Neural progenitor cell (in vitro differentiated cells): Measurements from ENCODE around the gene SLC4A5. TPM values are rescaled to one million over a fixed set of nuclear protein-coding genes. Genes with fewer than 3 reads are reported as not detected.

Source experiments
- DNase-seq: peaks from one replicate; pipeline ENCODE4 v3.0.0-alpha.2; 2016; ENCODE audit warnings: low spot score
- H2AFZ ChIP-seq: fragments of 200-600 bp; sonication (generic); replicated peaks from 2 replicates; pipeline ENCODE4 v1.6.1; 2016; ENCODE audit warnings: antibody characterized with exemption
- H3F3A ChIP-seq: fragments of 200-600 bp; sonication (generic); 2 replicates; pipeline ENCODE4 v1.6.1; 2016; ENCODE audit warnings: antibody characterized with exemption, low read depth
- H3K27ac ChIP-seq: fragments of 200-600 bp; sonication (generic); 2 replicates; pipeline ENCODE4 v1.5.1; 2016; ENCODE audit warnings: mild to moderate bottlenecking
- H3K27me3 ChIP-seq: fragments of 200-600 bp; sonication (generic); 2 replicates; pipeline ENCODE4 v1.6.1; 2016; ENCODE audit warnings: mild to moderate bottlenecking, moderate library complexity
- H3K36me3 ChIP-seq: fragments of 200-600 bp; sonication (generic); 2 replicates; pipeline ENCODE4 v1.5.1; 2016
- H3K4me1 ChIP-seq: fragments of 200-600 bp; sonication (generic); 2 replicates; pipeline ENCODE4 v1.6.1; 2016; ENCODE audit warnings: mixed run types
- H3K4me2 ChIP-seq: fragments of 200-600 bp; sonication (generic); 2 replicates; pipeline ENCODE4 v1.6.1; 2016
- H3K4me3 ChIP-seq: fragments of 200-600 bp; sonication (generic); 2 replicates; pipeline ENCODE4 v1.5.1; 2016
- H3K79me2 ChIP-seq: fragments of 200-600 bp; sonication (generic); 2 replicates; pipeline ENCODE4 v1.6.1; 2016; ENCODE audit warnings: low read depth
- H3K9ac ChIP-seq: fragments of 200-600 bp; sonication (generic); 2 replicates; pipeline ENCODE4 v1.6.1; 2016
- H3K9me3 ChIP-seq: fragments of 200-600 bp; sonication (generic); 2 replicates; pipeline ENCODE4 v1.5.1; 2016; ENCODE audit warnings: low read depth
- H4K20me1 ChIP-seq: fragments of 200-600 bp; sonication (generic); 2 replicates; pipeline ENCODE4 v1.6.1; 2016; ENCODE audit warnings: low read depth
- H3K27ac Mint-ChIP-seq: 3 replicates; pipeline ENCODE4 v1.8.0; 2021; ENCODE audit warnings: mixed read lengths
- H3K27me3 Mint-ChIP-seq: 2 replicates; pipeline ENCODE4 v1.8.0; 2022; ENCODE audit warnings: low read depth, mild to moderate bottlenecking, inconsistent platforms, moderate library complexity, mixed read lengths; ENCODE audit not compliant: insufficient read depth
- H3K36me3 Mint-ChIP-seq: 3 replicates; pipeline ENCODE4 v1.8.0; 2021; ENCODE audit warnings: mixed read lengths
- H3K4me1 Mint-ChIP-seq: 3 replicates; pipeline ENCODE4 v1.8.0; 2021; ENCODE audit warnings: mixed read lengths
- H3K4me3 Mint-ChIP-seq: 3 replicates; pipeline ENCODE4 v1.8.0; 2021; ENCODE audit warnings: mild to moderate bottlenecking, moderate library complexity, mixed read lengths
- H3K9me3 Mint-ChIP-seq: 3 replicates; pipeline ENCODE4 v1.8.0; 2020; ENCODE audit warnings: mixed read lengths
- EZH2 ChIP-seq: fragments of 200-600 bp; sonication (generic); IDR thresholded peaks from 2 replicates; pipeline ENCODE4 v1.6.1; 2017; ENCODE audit warnings: antibody characterized with exemption, mild to moderate bottlenecking, moderate library complexity
- EZH2phosphoT487 ChIP-seq: fragments of 200-600 bp; sonication (generic); IDR thresholded peaks from 2 replicates; pipeline ENCODE4 v1.6.1; 2017; ENCODE audit warnings: antibody characterized with exemption
- total RNA-seq: library from RNA; depleted of rRNA; stranded (reverse); fragments of >200 nt; gene quantifications from 2 replicates; pipeline ENCODE4 v1.2.3, GENCODE V29; 2015; ENCODE audit warnings: low replicate concordance
- TF ChIP-seq, protein P1 (sequence below): fragments of 200-600 bp; sonication (generic); IDR thresholded peaks from 2 replicates; pipeline ENCODE4 v1.5.1; 2017; ENCODE audit warnings: antibody characterized with exemption, mild to moderate bottlenecking

The SLC4A5 gene
- total RNA-seq, 1 donor from 2014 or later = 2.0 TPM

DNA sequence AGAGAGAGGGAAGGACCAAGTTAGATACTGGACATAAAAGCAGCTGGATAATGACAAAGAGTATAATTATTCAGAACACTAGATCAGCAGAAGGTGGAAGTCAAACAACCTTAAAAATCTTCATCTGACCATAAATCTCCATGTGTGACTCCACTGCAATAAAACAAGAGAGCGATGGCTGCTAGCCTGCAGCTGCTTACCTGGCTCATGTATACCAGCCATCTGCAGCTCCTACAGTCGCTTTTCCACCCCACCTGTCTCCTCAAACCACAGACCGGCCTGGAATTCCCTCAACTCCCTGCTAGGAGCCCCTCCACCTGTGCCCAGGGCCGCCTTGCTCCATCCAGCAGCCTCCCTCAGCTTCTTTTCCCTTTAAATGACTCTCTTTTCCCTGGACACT is 64.5 kb downstream of the SLC4A5 start:
- H3K27me3 ChIP-seq = peaks cover 34% of the 10 kb centered on the region

DNA sequence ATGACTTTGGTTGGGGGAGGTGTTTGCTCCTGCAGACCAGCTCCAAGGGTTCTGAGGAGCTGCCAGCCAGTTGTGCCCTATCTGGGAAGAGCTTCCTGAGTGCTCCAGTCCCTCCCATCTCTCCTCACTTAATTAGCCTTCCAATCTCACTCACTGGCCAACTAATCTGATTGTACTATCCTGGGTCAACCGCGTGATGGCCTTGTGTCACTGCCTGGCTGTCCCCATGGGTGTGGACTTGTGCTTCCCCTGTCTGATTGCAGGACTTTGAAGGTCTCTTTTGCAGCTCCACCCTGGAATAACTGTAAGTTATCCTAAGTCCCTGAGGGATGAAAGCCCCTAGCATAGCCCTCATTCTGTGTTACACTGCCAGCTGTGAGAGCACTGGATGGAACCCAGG is 65.0 kb downstream of the SLC4A5 start:
- Histone ChIP-seq H3K36me3 (no peaks in the 10 kb centered on the region), H3F3A (no peaks in the 10 kb centered on the region), H3K27me3 (peaks cover 34% of the 10 kb centered on the region), H3K4me3 (no peak overlapping the region), H3K4me2 (no peak overlapping the region), H3K4me1 (no peaks in the 10 kb centered on the region), H3K9ac (no peak overlapping the region), H3K79me2 (no peaks in the 10 kb centered on the region), H3K27ac (no peak overlapping the region), H2AFZ (no peak overlapping the region), H4K20me1 (no peaks in the 10 kb centered on the region), H3K9me3 (no peaks in the 10 kb centered on the region)
- H3K9me3 Mint-ChIP-seq = no peaks in the 10 kb centered on the region
- TF ChIP-seq EZH2 (no peak), EZH2phosphoT487 (no peak)
- no peak overlapping the region for H3K4me3 Mint-ChIP-seq
- H3K36me3 Mint-ChIP-seq = peaks cover 2% of the 10 kb centered on the region
- H3K27me3 Mint-ChIP-seq = peaks cover 4% of the 10 kb centered on the region
- no peak for DNase-seq
- H3K4me1 Mint-ChIP-seq = no peaks in the 10 kb centered on the region
- H3K27ac Mint-ChIP-seq = no peak overlapping the region

More for the DNA sequence above, 64.5 kb downstream of the SLC4A5 start:
- no peak overlapping the region for H3K4me3 ChIP-seq
- H3K36me3 Mint-ChIP-seq = peaks cover 2% of the 10 kb centered on the region
- H3K36me3 ChIP-seq = no peaks in the 10 kb centered on the region
- no peak overlapping the region for H3K4me3 Mint-ChIP-seq
- H3K4me2 ChIP-seq = no peak overlapping the region
- H3F3A ChIP-seq = no peaks in the 10 kb centered on the region
- no peak overlapping the region for H3K9ac ChIP-seq
- no peak overlapping the region for H3K27ac Mint-ChIP-seq
- peaks cover 4% of the 10 kb centered on the region for H3K27me3 Mint-ChIP-seq
- no peak for DNase-seq
- no peak overlapping the region for H3K27ac ChIP-seq
- H2AFZ ChIP-seq = no peak overlapping the region
- no peaks in the 10 kb centered on the region for H3K4me1 Mint-ChIP-seq
- H4K20me1 ChIP-seq = no peaks in the 10 kb centered on the region
- H3K9me3 Mint-ChIP-seq = no peaks in the 10 kb centered on the region
- H3K4me1 ChIP-seq = no peaks in the 10 kb centered on the region
- no peaks in the 10 kb centered on the region for H3K9me3 ChIP-seq
- no peaks in the 10 kb centered on the region for H3K79me2 ChIP-seq
- TF ChIP-seq EZH2 (no peak), EZH2phosphoT487 (no peak)
- TF ChIP-seq, protein P1, sequence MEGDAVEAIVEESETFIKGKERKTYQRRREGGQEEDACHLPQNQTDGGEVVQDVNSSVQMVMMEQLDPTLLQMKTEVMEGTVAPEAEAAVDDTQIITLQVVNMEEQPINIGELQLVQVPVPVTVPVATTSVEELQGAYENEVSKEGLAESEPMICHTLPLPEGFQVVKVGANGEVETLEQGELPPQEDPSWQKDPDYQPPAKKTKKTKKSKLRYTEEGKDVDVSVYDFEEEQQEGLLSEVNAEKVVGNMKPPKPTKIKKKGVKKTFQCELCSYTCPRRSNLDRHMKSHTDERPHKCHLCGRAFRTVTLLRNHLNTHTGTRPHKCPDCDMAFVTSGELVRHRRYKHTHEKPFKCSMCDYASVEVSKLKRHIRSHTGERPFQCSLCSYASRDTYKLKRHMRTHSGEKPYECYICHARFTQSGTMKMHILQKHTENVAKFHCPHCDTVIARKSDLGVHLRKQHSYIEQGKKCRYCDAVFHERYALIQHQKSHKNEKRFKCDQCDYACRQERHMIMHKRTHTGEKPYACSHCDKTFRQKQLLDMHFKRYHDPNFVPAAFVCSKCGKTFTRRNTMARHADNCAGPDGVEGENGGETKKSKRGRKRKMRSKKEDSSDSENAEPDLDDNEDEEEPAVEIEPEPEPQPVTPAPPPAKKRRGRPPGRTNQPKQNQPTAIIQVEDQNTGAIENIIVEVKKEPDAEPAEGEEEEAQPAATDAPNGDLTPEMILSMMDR = no peak

GRCh38 chr2:74275228-74275627 is 68.0 kb downstream of the SLC4A5 start:
- Histone ChIP-seq H3K79me2 (no peaks in the 10 kb centered on the region), H3K9me3 (no peaks in the 10 kb centered on the region), H3K4me1 (no peaks in the 10 kb centered on the region), H3K27ac (no peak overlapping the region), H3K27me3 (peaks cover 32% of the 10 kb centered on the region), H2AFZ (no peak overlapping the region), H3K9ac (no peak overlapping the region), H3K36me3 (no peaks in the 10 kb centered on the region), H3K4me2 (no peak overlapping the region), H3K4me3 (no peak overlapping the region), H4K20me1 (no peaks in the 10 kb centered on the region), H3F3A (no peaks in the 10 kb centered on the region)
- peaks cover 4% of the 10 kb centered on the region for H3K27me3 Mint-ChIP-seq
- no peak overlapping the region for H3K27ac Mint-ChIP-seq
- no peak for TF ChIP-seq EZH2
- TF ChIP-seq EZH2phosphoT487 = no peak
- TF ChIP-seq, protein P1 = no peak
- DNase-seq = no peak
- no peak overlapping the region for H3K4me3 Mint-ChIP-seq
- H3K4me1 Mint-ChIP-seq = no peaks in the 10 kb centered on the region
- H3K9me3 Mint-ChIP-seq = no peaks in the 10 kb centered on the region
- no peaks in the 10 kb centered on the region for H3K36me3 Mint-ChIP-seq

DNA sequence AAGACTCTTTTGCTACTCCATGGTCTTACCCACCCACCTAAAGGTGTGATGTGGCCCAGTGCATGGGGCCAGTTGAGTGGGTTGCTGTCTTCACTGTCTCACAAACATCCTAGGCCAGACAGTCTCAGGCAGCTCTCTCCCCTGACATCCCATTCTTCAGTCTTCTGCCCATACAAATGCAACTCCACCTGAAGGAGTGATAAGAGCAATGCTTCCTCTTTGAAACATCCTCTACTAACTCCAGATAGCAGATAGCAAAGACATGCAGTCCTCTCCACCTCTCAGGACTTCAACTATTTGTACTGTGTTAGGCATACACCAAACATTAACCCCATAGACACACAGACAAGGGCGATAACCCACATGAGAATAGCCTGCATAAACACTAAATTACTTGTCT is 73.5 kb downstream of the SLC4A5 start:
- Mint-ChIP-seq H3K4me1 (no peaks in the 10 kb centered on the region), H3K36me3 (no peaks in the 10 kb centered on the region), H3K4me3 (no peak overlapping the region), H3K27ac (no peak overlapping the region), H3K27me3 (no peaks in the 10 kb centered on the region), H3K9me3 (no peaks in the 10 kb centered on the region)
- Histone ChIP-seq H4K20me1 (no peaks in the 10 kb centered on the region), H3K4me2 (no peak overlapping the region), H2AFZ (no peak overlapping the region), H3K4me1 (no peaks in the 10 kb centered on the region), H3K36me3 (no peaks in the 10 kb centered on the region), H3K9me3 (no peaks in the 10 kb centered on the region), H3K27me3 (no peaks in the 10 kb centered on the region), H3K27ac (no peak overlapping the region), H3K79me2 (no peaks in the 10 kb centered on the region), H3K4me3 (no peak overlapping the region), H3F3A (no peaks in the 10 kb centered on the region), H3K9ac (no peak overlapping the region)
- no peak for TF ChIP-seq EZH2
- TF ChIP-seq, protein P1 = no peak
- TF ChIP-seq EZH2phosphoT487 = no peak
- no peak for DNase-seq
